DLD1 (cell line): ENCODE results near the gene ZAP70.

Experiments used
- in situ Hi-C: cut with HindIII; loops from 2 replicates; pipeline ENCODE4 v1.10.0; 2017; ENCODE audit warnings: low sequenced_read_pairs

ZAP70 gene

GRCh38 chr2:97732436-97733340, 19.3 kb downstream of the ZAP70 start:
- in situ Hi-C loops: no loop called here

- in situ Hi-C loops: no loop called here
Observed at GRCh38 chr2:97733341-97734035, 20.1 kb downstream of the ZAP70 start.

- in situ Hi-C loops: no loop called here
Observed at GRCh38 chr2:97734061-97735051, 21.0 kb downstream of the ZAP70 start.

DNA sequence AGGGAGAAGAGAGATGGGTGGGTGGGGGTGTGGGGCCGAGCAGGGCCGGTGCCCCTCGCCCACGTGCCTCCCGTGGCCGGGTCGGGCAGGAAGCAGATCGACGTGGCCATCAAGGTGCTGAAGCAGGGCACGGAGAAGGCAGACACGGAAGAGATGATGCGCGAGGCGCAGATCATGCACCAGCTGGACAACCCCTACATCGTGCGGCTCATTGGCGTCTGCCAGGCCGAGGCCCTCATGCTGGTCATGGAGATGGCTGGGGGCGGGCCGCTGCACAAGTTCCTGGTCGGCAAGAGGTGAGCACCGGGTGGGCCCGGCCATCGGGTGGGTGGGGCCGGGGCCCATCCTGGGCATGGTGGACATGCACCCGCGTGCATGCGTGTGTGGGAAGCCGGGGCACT, 21.8 kb downstream of the ZAP70 start:
- in situ Hi-C loops: no loop called here

- in situ Hi-C loops: no loop called here
Observed at GRCh38 chr2:97736185-97736584, 22.8 kb downstream of the ZAP70 start.

DNA sequence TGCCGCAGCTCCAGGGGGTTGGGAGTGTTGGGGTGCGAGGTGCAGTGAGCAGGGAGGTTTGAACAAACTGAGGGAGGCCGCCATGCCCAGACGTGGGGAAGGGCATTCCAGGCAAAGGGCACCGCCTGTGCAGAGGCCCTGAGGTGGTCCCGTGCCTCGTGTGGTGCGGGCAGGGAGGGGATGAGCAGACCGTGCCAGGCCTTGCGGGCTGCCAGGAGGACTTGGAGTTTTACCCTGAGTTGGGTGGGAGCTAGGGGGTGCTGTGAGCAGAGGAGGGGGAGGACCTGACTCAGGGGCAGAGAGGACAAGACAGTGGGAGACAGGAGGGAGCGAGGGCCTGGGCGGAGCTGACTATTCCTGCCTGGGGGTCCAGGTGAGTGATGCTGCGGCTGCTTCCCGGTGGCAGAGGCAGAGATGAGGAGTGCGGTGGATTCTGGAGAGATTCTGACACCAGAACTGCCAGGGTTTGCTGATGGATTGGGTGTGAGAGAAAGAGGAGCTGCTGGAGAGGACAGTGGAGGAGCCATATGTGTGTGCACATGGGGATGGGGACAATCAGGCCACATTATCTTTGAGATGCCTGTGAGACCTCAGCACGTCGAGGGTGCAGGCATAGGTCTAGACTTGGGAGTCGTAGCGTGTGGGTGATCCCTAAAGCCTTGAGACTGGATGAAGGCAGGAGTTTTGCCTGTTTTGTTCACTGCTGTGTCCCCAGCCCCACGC, 23.4 kb downstream of the ZAP70 start:
- in situ Hi-C loops: no loop called here

DNA sequence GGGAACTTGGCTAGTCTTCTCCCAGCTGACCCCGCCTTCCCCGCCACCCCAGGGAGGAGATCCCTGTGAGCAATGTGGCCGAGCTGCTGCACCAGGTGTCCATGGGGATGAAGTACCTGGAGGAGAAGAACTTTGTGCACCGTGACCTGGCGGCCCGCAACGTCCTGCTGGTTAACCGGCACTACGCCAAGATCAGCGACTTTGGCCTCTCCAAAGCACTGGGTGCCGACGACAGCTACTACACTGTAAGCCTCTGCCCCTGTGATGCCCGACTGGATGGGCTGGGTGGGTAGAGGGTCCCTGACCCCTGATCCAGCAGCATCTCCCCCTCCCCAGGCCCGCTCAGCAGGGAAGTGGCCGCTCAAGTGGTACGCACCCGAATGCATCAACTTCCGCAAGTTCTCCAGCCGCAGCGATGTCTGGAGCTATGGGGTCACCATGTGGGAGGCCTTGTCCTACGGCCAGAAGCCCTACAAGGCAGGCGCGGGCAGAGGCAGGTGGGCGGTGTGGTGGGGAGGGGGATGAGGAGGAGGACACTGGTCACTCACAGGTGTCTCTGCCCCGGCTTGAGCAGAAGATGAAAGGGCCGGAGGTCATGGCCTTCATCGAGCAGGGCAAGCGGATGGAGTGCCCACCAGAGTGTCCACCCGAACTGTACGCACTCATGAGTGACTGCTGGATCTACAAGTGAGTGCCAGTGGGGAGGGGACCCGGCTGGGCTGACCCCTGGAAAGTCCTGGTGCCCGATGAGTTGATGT, 24.2 kb downstream of the ZAP70 start:
- in situ Hi-C loops: no loop called here

DNA sequence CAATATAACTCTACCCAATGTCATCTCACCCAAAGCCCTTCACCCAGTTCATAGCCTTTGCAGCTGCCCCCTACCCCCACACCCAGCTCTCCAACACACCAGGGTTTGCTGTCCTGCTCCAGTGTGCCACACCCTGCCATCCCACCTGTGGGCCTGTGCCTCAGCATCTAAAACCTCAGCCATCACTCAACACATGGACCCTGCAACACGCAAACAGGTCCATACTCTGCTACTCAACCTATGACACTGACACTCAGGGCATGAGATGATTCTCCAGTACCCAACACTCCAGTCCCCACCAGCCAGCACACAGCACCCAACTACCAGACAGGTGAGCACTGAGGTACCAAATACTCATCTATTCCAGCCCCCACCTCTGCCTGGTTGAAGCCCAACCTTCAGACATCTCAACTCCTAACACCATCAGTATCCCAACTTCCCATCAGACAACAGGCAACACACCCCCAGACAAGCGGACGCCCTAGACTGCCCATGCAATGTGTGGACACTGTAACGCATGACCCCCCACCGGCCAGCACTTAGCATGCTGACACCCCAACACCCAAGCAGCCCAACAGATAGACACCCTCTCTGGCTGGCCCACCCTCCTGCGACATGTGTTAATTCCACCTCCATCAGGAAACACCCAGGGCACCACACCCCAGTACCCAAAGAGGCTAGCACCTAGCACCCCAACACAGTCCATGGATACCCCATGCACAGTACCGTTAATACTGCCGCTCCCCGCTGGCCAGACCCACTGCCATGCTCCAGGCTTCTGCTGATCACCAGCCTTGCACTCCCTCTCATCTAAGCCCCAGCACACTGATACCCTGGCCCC, 25.0 kb downstream of the ZAP70 start:
- in situ Hi-C loops: no loop called here

DNA sequence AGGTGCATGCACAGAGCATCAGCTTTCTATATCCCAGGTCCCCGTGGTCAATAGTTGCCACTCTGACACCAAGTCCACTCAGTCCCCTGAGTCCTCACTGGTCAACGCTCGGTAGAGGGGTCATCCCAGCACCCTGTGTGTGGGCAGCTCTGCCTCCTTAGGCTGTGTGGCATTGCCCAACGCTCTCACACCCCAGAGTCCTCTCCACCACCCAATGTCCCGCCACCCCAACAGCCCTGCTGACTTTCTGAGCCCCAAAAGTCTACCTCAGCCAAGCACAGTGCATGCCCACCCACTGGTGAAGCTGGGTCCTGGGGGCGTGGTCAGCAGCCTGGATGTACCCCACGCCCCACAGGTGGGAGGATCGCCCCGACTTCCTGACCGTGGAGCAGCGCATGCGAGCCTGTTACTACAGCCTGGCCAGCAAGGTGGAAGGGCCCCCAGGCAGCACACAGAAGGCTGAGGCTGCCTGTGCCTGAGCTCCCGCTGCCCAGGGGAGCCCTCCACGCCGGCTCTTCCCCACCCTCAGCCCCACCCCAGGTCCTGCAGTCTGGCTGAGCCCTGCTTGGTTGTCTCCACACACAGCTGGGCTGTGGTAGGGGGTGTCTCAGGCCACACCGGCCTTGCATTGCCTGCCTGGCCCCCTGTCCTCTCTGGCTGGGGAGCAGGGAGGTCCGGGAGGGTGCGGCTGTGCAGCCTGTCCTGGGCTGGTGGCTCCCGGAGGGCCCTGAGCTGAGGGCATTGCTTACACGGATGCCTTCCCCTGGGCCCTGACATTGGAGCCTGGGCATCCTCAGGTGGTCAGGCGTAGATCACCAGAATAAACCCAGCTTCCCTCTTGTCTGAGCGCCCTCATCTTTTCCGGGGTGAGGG, 25.9 kb downstream of the ZAP70 start:
- in situ Hi-C loops: no loop called here

- in situ Hi-C loops: no loop called here
Observed at GRCh38 chr2:97739893-97740245, 26.5 kb downstream of the ZAP70 start.

DNA sequence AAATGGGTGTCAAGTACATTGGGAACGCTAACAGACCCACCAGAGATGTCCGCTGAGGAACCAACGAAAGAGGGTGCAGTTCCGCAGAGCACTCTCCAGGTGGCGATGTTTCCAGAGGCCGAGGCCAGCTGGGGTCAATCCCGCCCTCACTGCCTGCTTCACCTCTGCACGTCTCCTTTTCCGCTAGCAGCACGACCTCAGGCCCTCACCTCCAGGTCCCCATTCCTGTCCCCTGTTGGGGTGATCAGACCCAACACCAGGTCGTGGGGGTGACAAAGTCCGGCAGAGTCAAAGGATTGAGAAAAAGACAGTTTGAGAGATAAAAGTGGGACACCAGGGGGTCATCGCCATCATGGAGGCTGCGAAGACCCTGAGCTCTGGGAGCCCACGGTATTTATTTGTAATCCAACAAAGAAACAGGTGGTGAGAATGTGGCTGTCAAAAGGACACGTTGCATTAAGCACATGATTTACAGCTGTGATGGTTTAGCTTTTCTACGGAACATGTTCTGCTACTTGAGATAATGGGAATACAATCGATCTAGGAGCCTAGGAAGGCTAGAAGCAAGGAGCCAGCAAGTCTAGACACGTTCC, 27.3 kb downstream of the ZAP70 start:
- in situ Hi-C loops: no loop called here

DNA sequence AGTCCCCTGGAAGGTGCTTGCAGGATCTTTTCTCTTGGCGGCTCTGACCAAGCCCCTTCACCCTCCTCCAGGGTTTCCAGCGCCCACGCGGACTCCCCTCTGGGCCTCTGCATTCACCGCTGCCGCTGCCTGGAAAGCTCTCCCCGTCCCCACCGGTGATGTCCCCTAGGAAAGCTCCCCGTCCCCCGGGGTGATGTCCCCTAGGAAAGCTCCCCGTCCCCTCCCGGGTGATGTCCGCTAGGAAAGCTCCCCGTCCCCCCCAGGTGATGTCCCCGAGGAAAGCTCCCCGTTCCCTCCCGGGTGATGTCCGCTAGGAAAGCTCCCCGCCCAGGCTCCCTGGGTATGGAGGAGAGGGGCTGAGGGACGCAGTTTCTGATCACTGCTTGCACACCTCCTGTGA, 27.9 kb downstream of the ZAP70 start:
- in situ Hi-C loops: no loop called here

DNA sequence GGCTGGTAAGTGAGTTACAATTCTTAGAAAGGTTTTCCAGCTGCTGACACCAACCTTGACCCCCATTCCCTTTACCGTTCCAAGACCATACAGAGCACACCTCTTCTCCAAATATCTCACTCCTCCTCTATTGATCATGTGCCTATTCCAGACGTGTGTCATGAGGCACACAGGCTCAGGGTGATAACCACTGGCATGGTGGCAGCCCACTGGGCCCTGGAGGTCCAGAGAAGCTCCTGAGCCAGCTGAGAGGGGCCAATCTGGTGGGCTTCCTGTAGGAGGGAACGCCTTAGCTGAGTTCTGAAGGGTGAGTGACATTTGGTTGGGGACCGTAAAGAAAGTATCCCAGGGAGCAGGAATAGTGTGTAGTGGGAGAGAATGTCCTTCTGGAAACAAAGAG, 28.3 kb downstream of the ZAP70 start:
- in situ Hi-C loops: no loop called here

DNA sequence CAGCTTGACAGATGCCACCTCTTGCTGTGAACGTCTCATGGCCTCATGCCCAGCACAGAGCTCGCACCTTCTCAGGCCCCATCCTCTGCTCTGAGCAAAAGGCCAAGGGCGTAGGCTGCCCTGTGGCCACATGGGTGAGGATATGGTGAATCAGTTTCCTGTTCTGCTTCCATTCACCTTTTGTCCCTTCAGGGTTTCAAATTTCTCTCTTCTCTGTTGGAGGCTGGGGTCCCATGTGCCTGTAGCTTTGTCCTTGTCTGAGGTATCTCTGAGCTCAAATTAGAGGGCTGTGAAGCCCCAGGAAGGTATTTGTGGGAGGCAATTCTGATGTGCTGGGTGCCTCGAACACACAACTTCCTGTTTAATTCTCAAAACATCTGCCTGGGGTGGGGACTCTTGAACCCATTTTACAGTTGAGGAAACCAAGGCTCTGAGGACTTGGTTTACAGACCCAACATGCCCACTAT, 29.0 kb downstream of the ZAP70 start:
- in situ Hi-C loops: no loop called here

DNA sequence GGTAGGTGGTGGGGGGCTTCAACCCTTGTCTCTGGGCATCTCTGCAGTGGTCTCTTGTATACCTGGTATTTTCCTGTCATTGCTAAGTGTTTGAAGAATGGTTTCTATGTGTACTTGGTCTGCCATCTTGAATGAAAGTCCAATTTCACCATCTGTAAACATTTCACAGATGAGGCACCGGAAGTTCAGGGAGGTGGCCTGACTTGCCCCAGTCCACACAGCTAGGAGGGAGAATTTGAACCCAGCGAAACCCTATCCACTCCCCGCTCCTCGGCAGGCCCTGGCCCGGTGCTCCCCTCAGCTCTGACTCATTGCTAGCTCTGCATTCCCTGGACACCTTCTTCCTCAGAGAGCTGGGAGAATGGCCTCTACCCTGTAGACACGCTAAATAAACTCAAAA, 30.5 kb downstream of the ZAP70 start:
- in situ Hi-C loops: no loop called here

GRCh38 chr2:97745474-97746174, 32.2 kb downstream of the ZAP70 start:
- in situ Hi-C loops: no loop called here

GRCh38 chr2:97747285-97747684, 33.9 kb downstream of the ZAP70 start:
- in situ Hi-C loops: no loop called here
